K562 (cell line): Measurements from ENCODE around the gene TP53BP1.

Source experiments
- CHD2 ChIP-seq: IDR thresholded peaks from 2 replicates; pipeline ENCODE4 v1.6.1; 2011; ENCODE audit warnings: low read depth, low read length
- CTCF ChIP-seq, 3 experiments: IDR thresholded peaks in 2 of 3; conservative IDR thresholded peaks in 1 of 3; 2 replicates each; pipeline ENCODE4 v1.5.1; 2011 to 2012; ENCODE audit warnings: low read length in 3 of 3, mild to moderate bottlenecking in 3 of 3, control low read depth in 2 of 3, improper control_type of control experiment in 1 of 3, inconsistent platforms in 1 of 3, low read depth in 1 of 3, mixed read lengths in 1 of 3, moderate library complexity in 1 of 3; ENCODE audit not compliant: insufficient read depth in 2 of 3
- HDAC1 ChIP-seq, 2 experiments: fragments of 450-650 bp; IDR thresholded peaks; 2 replicates each; pipeline ENCODE4 v1.6.1; 2016 to 2017; ENCODE audit warnings: inconsistent platforms in 1 of 2, mild to moderate bottlenecking in 1 of 2, moderate library complexity in 1 of 2
- MYC ChIP-seq, 2 experiments: fragments of 250-450 bp in 1 of 2; sonication (Bioruptor Pico) in 1 of 2; IDR thresholded peaks; 2 replicates each; pipeline versions ENCODE4 v1.5.1 to v1.6.1; 2012 to 2021; ENCODE audit warnings: low read depth in 2 of 2, borderline replicate concordance in 1 of 2, improper control_type of control experiment in 1 of 2, low read length in 1 of 2, mild to moderate bottlenecking in 1 of 2, moderate library complexity in 1 of 2
- NFYB ChIP-seq: IDR thresholded peaks from 2 replicates; pipeline ENCODE4 v1.6.1; 2011; ENCODE audit warnings: mild to moderate bottlenecking, moderate library complexity; ENCODE audit not compliant: insufficient read length; ENCODE audit errors: extremely low read depth
- NRF1 ChIP-seq, 2 experiments: fragments of 450-650 bp; IDR thresholded peaks in 1 of 2; conservative IDR thresholded peaks in 1 of 2; 2 replicates each; pipeline ENCODE4 v1.6.1; 2014; ENCODE audit warnings: mild to moderate bottlenecking in 2 of 2
- POLR2A ChIP-seq: fragments of 450-650 bp; conservative IDR thresholded peaks from 2 replicates; pipeline ENCODE4 v1.6.1; 2016
- POLR2AphosphoS5 ChIP-seq: IDR thresholded peaks from 2 replicates; pipeline ENCODE4 v1.6.1; 2011; ENCODE audit warnings: mild to moderate bottlenecking, low read depth, low read length, moderate library complexity; ENCODE audit not compliant: control insufficient read depth, insufficient read depth
- POU5F1 ChIP-seq: fragments of 150-350 bp; IDR thresholded peaks from 2 replicates; pipeline ENCODE4 v1.6.1; 2014; ENCODE audit warnings: borderline replicate concordance, low read length, low read depth, mild to moderate bottlenecking; ENCODE audit not compliant: partially characterized antibody
- RAD21 ChIP-seq, 2 experiments: fragments of 250-450 bp in 1 of 2; fragments of 450-650 bp in 1 of 2; sonication (Bioruptor Pico) in 1 of 2; formaldehyde crosslinking in 1 of 2; IDR thresholded peaks in 1 of 2; conservative IDR thresholded peaks in 1 of 2; 2 replicates each; pipeline versions ENCODE4 v1.4.0 to v1.8.0; 2020 to 2022; ENCODE audit warnings: mild to moderate bottlenecking in 2 of 2, moderate library complexity in 1 of 2
- SIN3A ChIP-seq, 2 experiments: fragments of 150-350 bp in 1 of 2; IDR thresholded peaks; 2 replicates each; pipeline ENCODE4 v1.6.1; 2011 to 2016; ENCODE audit warnings: borderline replicate concordance in 2 of 2, low read depth in 2 of 2, low read length in 2 of 2, mild to moderate bottlenecking in 2 of 2, moderate library complexity in 2 of 2; ENCODE audit not compliant: control insufficient read depth in 1 of 2
- U2AF1 ChIP-seq: fragments of 200-400 bp; formaldehyde crosslinking; optimal IDR thresholded peaks from 2 replicates; pipeline ENCODE3; 2017; ENCODE audit warnings: mild to moderate bottlenecking, low read depth, low read length, moderate library complexity

- TF ChIP-seq MYC (IDR thresholded peaks at IDR 0.05; ENCODE audit: low read depth, low read length), result no peak
- TF ChIP-seq MYC (CRISPR knock-in tag; IDR thresholded peaks at IDR 0.05; ENCODE audit: borderline replicate concordance, low read depth), result no peak
- no peak for TF ChIP-seq NFYB
- no peak for TF ChIP-seq NRF1 (conservative IDR thresholded peaks at IDR 0.05 in 1 of 2, IDR thresholded peaks at IDR 0.05 in 1 of 2)
- no peak for TF ChIP-seq POLR2A
- TF ChIP-seq SIN3A (IDR thresholded peaks at IDR 0.05; ENCODE audit: borderline replicate concordance in 2 of 2, control insufficient read depth in 1 of 2, low read depth in 2 of 2, low read length in 2 of 2), result no peak
- peak in 1 of 3 experiments; percentile 32; a peak in 2 of 6 replicates for TF ChIP-seq CTCF (IDR thresholded peaks at IDR 0.05 in 2 of 3, conservative IDR thresholded peaks at IDR 0.05 in 1 of 3; ENCODE audit: insufficient read depth in 2 of 3, low read depth in 1 of 3, low read length in 3 of 3)
- no peak for TF ChIP-seq RAD21 (CRISPR knock-in tag; conservative IDR thresholded peaks at IDR 0.05 in 1 of 2, IDR thresholded peaks at IDR 0.05 in 1 of 2)
- no peak for TF ChIP-seq U2AF1
- no peak for TF ChIP-seq POU5F1
- no peak for TF ChIP-seq HDAC1 (IDR thresholded peaks at IDR 0.05)
- no peak for TF ChIP-seq POLR2AphosphoS5
- TF ChIP-seq CHD2, result no peak
Measured at GRCh38 chr15:43498990-43499389, 6.0 kb upstream of the TP53BP1 start.
